Measurements from ENCODE around the gene CTNND2. TPM values are rescaled to one million over a fixed set of nuclear protein-coding genes. Genes with fewer than 3 reads are reported as not detected.

The CTNND2 gene
- total RNA-seq, 1 experiment from 2014 or later = not detected

DNA sequence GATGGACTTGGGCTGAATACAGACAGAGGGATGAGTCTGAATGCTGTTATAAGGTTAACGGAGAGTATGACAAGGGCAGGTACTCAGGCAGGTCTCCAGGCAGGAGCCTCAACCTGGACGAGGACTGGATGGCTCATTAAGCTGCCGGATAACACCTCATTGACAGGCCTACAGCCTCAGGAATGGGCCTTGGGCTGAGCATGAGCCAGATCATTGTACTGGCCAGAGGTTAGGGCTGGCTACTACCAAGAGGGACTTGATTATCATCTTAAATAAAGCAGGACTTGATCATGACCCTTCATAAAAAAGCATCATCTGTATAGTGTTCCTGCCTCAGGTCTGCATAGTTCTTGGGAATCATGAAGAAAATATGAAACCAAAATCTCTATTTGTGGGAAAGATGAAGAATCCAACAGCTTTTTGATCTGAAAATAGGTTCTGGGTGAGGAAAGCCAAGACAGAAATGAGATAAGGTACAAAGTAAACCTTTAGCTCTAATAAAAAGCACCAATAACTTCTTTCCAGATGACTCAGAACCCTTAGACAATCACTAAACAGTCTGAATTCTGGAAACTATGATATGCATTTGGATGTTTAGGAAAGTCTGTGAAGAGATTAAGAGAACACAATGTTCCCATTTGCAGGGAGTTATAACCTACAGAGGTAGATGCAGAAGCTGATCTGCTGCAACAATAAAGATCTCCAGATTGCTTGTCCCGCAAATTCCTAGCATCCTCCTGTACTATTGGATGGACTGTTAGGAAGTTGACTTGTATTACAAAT is 343.1 kb downstream of the CTNND2 start:
- TF ChIP-seq, protein P1, sequence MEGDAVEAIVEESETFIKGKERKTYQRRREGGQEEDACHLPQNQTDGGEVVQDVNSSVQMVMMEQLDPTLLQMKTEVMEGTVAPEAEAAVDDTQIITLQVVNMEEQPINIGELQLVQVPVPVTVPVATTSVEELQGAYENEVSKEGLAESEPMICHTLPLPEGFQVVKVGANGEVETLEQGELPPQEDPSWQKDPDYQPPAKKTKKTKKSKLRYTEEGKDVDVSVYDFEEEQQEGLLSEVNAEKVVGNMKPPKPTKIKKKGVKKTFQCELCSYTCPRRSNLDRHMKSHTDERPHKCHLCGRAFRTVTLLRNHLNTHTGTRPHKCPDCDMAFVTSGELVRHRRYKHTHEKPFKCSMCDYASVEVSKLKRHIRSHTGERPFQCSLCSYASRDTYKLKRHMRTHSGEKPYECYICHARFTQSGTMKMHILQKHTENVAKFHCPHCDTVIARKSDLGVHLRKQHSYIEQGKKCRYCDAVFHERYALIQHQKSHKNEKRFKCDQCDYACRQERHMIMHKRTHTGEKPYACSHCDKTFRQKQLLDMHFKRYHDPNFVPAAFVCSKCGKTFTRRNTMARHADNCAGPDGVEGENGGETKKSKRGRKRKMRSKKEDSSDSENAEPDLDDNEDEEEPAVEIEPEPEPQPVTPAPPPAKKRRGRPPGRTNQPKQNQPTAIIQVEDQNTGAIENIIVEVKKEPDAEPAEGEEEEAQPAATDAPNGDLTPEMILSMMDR (IDR thresholded peaks at IDR 0.05; ENCODE audit: unreplicated experiment) = no peak
- intact Hi-C loops (cut with micrococcal nuclease) = no loop called here
- CTCF ChIA-PET = no interaction called here
- POLR2A ChIA-PET = interaction anchor here (0.7 to 1.3 kb wide), 2 partner anchors 13 to 85 kb away, joined by 3 to 4 read pairs; no protein-coding TSS in a partner anchor
- Mint-ChIP-seq H3K36me3 (ENCODE audit: insufficient read depth, unreplicated experiment) (no peaks in the 10 kb centered on the region), H3K4me3 (ENCODE audit: unreplicated experiment) (no peak overlapping the region), H3K9me3 (ENCODE audit: unreplicated experiment) (no peaks in the 10 kb centered on the region), H3K27ac (ENCODE audit: low read depth, unreplicated experiment) (no peak overlapping the region), H3K4me1 (ENCODE audit: insufficient read depth, unreplicated experiment) (no peaks in the 10 kb centered on the region), H3K27me3 (ENCODE audit: insufficient read depth, unreplicated experiment) (peaks cover 13% of the 10 kb centered on the region)
- DNase-seq (ENCODE audit: unreplicated experiment) = no peak
- BruUV-seq (replicated peaks) = no TSS peak

- intact Hi-C loops (cut with micrococcal nuclease) = no loop called here
- H3K4me3 Mint-ChIP-seq (ENCODE audit: unreplicated experiment) = no peak overlapping the region
- no peaks in the 10 kb centered on the region for H3K36me3 Mint-ChIP-seq (ENCODE audit: insufficient read depth, unreplicated experiment)
- peaks cover 25% of the 10 kb centered on the region for H3K27me3 Mint-ChIP-seq (ENCODE audit: insufficient read depth, unreplicated experiment)
- ChIA-PET POLR2A (no interaction called here), CTCF (no interaction called here)
- no peaks in the 10 kb centered on the region for H3K9me3 Mint-ChIP-seq (ENCODE audit: unreplicated experiment)
- no TSS peak for BruUV-seq (replicated peaks)
- no peak for DNase-seq (ENCODE audit: unreplicated experiment)
- TF ChIP-seq, protein P1 (IDR thresholded peaks at IDR 0.05; ENCODE audit: unreplicated experiment) = no peak
- no peaks in the 10 kb centered on the region for H3K4me1 Mint-ChIP-seq (ENCODE audit: insufficient read depth, unreplicated experiment)
- no peak overlapping the region for H3K27ac Mint-ChIP-seq (ENCODE audit: low read depth, unreplicated experiment)
Measured at GRCh38 chr5:11557063-11557462, 347.2 kb downstream of the CTNND2 start.

GRCh38 chr5:11555171-11555570 is 349.1 kb downstream of the CTNND2 start:
- H3K4me1 Mint-ChIP-seq (ENCODE audit: insufficient read depth, unreplicated experiment) = no peaks in the 10 kb centered on the region
- no peaks in the 10 kb centered on the region for H3K36me3 Mint-ChIP-seq (ENCODE audit: insufficient read depth, unreplicated experiment)
- ChIA-PET POLR2A (no interaction called here), CTCF (no interaction called here)
- TF ChIP-seq, protein P1 (IDR thresholded peaks at IDR 0.05; ENCODE audit: unreplicated experiment) = no peak
- H3K27me3 Mint-ChIP-seq (ENCODE audit: insufficient read depth, unreplicated experiment) = peaks cover 39% of the 10 kb centered on the region
- no peaks in the 10 kb centered on the region for H3K9me3 Mint-ChIP-seq (ENCODE audit: unreplicated experiment)
- no peak overlapping the region for H3K27ac Mint-ChIP-seq (ENCODE audit: low read depth, unreplicated experiment)
- intact Hi-C loops (cut with micrococcal nuclease) = no loop called here
- H3K4me3 Mint-ChIP-seq (ENCODE audit: unreplicated experiment) = no peak overlapping the region
- no peak for DNase-seq (ENCODE audit: unreplicated experiment)
- BruUV-seq (replicated peaks) = no TSS peak

DNA sequence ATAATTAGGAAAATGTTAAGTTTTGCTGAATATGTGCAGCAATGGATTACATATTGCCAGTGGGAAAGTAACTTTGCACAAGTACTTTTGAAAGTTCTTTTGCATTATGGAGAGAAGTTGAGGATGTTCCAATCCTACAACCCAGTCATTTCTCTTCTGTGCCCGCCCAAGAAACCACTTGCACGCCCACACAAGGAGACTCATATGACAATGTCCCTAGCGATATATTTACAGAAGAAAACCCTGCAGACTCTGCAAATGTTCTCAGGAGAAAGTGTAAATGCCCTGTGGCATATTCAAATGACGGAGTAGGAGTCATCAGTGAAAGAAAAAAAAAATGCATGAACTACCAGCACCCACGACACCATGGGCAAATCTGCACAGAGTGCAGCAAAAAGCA is 356.5 kb downstream of the CTNND2 start:
- POLR2A ChIA-PET = no interaction called here
- H3K9me3 Mint-ChIP-seq (ENCODE audit: unreplicated experiment) = no peaks in the 10 kb centered on the region
- peaks cover 45% of the 10 kb centered on the region for H3K27me3 Mint-ChIP-seq (ENCODE audit: insufficient read depth, unreplicated experiment)
- TF ChIP-seq, protein P1 (IDR thresholded peaks at IDR 0.05; ENCODE audit: unreplicated experiment) = no peak
- BruUV-seq (replicated peaks) = no TSS peak
- H3K4me3 Mint-ChIP-seq (ENCODE audit: unreplicated experiment) = no peak overlapping the region
- CTCF ChIA-PET = interaction anchor here (0.6 kb wide), 1 partner anchor 24 kb away, joined by 3 read pairs; no protein-coding TSS in a partner anchor
- no peak overlapping the region for H3K27ac Mint-ChIP-seq (ENCODE audit: low read depth, unreplicated experiment)
- intact Hi-C loops (cut with micrococcal nuclease) = no loop called here
- no peaks in the 10 kb centered on the region for H3K36me3 Mint-ChIP-seq (ENCODE audit: insufficient read depth, unreplicated experiment)
- peak; percentile 21 for DNase-seq (ENCODE audit: unreplicated experiment)
- H3K4me1 Mint-ChIP-seq (ENCODE audit: insufficient read depth, unreplicated experiment) = peaks cover 6% of the 10 kb centered on the region

All from MCF 10A (cell line).